ENCODE measurements around the gene CELF1. TPM values are rescaled to one million over a fixed set of nuclear protein-coding genes. Genes with fewer than 3 reads are reported as not detected.

Gene CELF1
- total and polyA plus RNA-seq, 2 experiments from 2014 or later: 124 to 233 TPM

DNA sequence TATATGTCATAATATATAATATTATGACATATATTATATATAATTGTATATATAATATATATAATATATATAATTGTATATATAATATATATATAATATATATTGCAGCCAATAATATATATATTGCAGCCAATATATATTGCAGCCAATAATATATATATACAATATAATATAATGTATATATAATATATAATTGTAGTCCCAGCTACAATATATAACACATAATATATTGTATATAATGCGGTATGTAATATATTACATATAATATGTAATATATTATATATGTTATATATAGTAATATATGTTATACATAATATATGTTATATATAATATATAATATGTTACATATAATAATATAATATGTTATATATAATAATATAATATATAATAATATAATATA is 5.8 kb upstream of the CELF1 start:
- Histone ChIP-seq H4K20me1 (replicated peaks; ENCODE audit: insufficient read depth) (no peaks in the 10 kb centered on the region), H3K9me2 (ENCODE audit: insufficient read depth) (no peaks in the 10 kb centered on the region), H2AFZ (no peak overlapping the region), H3F3A (replicated peaks; ENCODE audit: low read depth) (0 out of 2 replicates have a peak, but pooled peaks cover 3% of the 10 kb centered on the region), H3K79me2 (replicated peaks; ENCODE audit: insufficient read depth) (no peaks in the 10 kb centered on the region), H3K4me3 (no peak overlapping the region), H3K27me3 (ENCODE audit: insufficient read depth) (no peaks in the 10 kb centered on the region), H3K4me2 (no peak overlapping the region), H3K36me3 (ENCODE audit: insufficient read depth) (no peaks in the 10 kb centered on the region), H3K27ac (ENCODE audit: low read depth) (no peak overlapping the region), H3K4me1 (ENCODE audit: insufficient read depth) (peaks cover 5% of the 10 kb centered on the region; the same call in 1 of the 2 replicates)
- Mint-ChIP-seq H3K36me3 (ENCODE audit: low read depth) (no peaks in the 10 kb centered on the region), H3K27me3 (ENCODE audit: insufficient read depth, low read depth, poor library complexity) (peaks cover 2% of the 10 kb centered on the region), H3K9me3 (no peaks in the 10 kb centered on the region), H3K27ac (no peak overlapping the region), H3K4me1 (peaks cover 8% of the 10 kb centered on the region), H3K4me3 (no peak overlapping the region)
- ATAC-seq (no peak), DNase-seq (ENCODE audit: low spot score) (no peak)
- no peak for TF ChIP-seq EZH2 (IDR thresholded peaks at IDR 0.05; ENCODE audit: low read depth, unreplicated experiment)
- no peak for TF ChIP-seq POLR2AphosphoS5 (IDR thresholded peaks at IDR 0.05; ENCODE audit: low read depth)
- TF ChIP-seq, protein P1, sequence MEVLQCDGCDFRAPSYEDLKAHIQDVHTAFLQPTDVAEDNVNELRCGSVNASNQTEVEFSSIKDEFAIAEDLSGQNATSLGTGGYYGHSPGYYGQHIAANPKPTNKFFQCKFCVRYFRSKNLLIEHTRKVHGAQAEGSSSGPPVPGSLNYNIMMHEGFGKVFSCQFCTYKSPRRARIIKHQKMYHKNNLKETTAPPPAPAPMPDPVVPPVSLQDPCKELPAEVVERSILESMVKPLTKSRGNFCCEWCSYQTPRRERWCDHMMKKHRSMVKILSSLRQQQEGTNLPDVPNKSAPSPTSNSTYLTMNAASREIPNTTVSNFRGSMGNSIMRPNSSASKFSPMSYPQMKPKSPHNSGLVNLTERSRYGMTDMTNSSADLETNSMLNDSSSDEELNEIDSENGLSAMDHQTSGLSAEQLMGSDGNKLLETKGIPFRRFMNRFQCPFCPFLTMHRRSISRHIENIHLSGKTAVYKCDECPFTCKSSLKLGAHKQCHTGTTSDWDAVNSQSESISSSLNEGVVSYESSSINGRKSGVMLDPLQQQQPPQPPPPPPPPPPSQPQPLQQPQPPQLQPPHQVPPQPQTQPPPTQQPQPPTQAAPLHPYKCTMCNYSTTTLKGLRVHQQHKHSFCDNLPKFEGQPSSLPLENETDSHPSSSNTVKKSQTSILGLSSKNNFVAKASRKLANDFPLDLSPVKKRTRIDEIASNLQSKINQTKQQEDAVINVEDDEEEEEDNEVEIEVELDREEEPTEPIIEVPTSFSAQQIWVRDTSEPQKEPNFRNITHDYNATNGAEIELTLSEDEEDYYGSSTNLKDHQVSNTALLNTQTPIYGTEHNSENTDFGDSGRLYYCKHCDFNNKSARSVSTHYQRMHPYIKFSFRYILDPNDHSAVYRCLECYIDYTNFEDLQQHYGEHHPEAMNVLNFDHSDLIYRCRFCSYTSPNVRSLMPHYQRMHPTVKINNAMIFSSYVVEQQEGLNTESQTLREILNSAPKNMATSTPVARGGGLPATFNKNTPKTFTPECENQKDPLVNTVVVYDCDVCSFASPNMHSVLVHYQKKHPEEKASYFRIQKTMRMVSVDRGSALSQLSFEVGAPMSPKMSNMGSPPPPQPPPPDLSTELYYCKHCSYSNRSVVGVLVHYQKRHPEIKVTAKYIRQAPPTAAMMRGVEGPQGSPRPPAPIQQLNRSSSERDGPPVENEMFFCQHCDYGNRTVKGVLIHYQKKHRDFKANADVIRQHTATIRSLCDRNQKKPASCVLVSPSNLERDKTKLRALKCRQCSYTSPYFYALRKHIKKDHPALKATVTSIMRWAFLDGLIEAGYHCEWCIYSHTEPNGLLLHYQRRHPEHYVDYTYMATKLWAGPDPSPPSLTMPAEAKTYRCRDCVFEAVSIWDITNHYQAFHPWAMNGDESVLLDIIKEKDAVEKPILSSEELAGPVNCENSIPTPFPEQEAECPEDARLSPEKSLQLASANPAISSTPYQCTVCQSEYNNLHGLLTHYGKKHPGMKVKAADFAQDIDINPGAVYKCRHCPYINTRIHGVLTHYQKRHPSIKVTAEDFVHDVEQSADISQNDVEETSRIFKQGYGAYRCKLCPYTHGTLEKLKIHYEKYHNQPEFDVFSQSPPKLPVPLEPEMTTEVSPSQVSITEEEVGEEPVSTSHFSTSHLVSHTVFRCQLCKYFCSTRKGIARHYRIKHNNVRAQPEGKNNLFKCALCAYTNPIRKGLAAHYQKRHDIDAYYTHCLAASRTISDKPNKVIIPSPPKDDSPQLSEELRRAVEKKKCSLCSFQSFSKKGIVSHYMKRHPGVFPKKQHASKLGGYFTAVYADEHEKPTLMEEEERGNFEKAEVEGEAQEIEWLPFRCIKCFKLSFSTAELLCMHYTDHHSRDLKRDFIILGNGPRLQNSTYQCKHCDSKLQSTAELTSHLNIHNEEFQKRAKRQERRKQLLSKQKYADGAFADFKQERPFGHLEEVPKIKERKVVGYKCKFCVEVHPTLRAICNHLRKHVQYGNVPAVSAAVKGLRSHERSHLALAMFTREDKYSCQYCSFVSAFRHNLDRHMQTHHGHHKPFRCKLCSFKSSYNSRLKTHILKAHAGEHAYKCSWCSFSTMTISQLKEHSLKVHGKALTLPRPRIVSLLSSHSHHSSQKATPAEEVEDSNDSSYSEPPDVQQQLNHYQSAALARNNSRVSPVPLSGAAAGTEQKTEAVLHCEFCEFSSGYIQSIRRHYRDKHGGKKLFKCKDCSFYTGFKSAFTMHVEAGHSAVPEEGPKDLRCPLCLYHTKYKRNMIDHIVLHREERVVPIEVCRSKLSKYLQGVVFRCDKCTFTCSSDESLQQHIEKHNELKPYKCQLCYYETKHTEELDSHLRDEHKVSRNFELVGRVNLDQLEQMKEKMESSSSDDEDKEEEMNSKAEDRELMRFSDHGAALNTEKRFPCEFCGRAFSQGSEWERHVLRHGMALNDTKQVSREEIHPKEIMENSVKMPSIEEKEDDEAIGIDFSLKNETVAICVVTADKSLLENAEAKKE (CRISPR knock-in tag; IDR thresholded peaks at IDR 0.05): no peak
- no peak for TF ChIP-seq ETS1 (IDR thresholded peaks at IDR 0.05)
- TF ChIP-seq, protein P2, sequence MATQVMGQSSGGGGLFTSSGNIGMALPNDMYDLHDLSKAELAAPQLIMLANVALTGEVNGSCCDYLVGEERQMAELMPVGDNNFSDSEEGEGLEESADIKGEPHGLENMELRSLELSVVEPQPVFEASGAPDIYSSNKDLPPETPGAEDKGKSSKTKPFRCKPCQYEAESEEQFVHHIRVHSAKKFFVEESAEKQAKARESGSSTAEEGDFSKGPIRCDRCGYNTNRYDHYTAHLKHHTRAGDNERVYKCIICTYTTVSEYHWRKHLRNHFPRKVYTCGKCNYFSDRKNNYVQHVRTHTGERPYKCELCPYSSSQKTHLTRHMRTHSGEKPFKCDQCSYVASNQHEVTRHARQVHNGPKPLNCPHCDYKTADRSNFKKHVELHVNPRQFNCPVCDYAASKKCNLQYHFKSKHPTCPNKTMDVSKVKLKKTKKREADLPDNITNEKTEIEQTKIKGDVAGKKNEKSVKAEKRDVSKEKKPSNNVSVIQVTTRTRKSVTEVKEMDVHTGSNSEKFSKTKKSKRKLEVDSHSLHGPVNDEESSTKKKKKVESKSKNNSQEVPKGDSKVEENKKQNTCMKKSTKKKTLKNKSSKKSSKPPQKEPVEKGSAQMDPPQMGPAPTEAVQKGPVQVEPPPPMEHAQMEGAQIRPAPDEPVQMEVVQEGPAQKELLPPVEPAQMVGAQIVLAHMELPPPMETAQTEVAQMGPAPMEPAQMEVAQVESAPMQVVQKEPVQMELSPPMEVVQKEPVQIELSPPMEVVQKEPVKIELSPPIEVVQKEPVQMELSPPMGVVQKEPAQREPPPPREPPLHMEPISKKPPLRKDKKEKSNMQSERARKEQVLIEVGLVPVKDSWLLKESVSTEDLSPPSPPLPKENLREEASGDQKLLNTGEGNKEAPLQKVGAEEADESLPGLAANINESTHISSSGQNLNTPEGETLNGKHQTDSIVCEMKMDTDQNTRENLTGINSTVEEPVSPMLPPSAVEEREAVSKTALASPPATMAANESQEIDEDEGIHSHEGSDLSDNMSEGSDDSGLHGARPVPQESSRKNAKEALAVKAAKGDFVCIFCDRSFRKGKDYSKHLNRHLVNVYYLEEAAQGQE (IDR thresholded peaks at IDR 0.05; ENCODE audit: unreplicated experiment): no peak
- TF ChIP-seq, protein P3, sequence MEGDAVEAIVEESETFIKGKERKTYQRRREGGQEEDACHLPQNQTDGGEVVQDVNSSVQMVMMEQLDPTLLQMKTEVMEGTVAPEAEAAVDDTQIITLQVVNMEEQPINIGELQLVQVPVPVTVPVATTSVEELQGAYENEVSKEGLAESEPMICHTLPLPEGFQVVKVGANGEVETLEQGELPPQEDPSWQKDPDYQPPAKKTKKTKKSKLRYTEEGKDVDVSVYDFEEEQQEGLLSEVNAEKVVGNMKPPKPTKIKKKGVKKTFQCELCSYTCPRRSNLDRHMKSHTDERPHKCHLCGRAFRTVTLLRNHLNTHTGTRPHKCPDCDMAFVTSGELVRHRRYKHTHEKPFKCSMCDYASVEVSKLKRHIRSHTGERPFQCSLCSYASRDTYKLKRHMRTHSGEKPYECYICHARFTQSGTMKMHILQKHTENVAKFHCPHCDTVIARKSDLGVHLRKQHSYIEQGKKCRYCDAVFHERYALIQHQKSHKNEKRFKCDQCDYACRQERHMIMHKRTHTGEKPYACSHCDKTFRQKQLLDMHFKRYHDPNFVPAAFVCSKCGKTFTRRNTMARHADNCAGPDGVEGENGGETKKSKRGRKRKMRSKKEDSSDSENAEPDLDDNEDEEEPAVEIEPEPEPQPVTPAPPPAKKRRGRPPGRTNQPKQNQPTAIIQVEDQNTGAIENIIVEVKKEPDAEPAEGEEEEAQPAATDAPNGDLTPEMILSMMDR (conservative IDR thresholded peaks at IDR 0.05; ENCODE audit: low read depth in 2 of 2): no peak
- TF ChIP-seq JUNB (IDR thresholded peaks at IDR 0.05; ENCODE audit: unreplicated experiment): no peak
- TF ChIP-seq ZNF114 (CRISPR knock-in tag; IDR thresholded peaks at IDR 0.05): no peak
- TF ChIP-seq CREB1 (CRISPR knock-in tag; IDR thresholded peaks at IDR 0.05; ENCODE audit: low read depth): no peak
- TF ChIP-seq ZNF331 (CRISPR knock-in tag; IDR thresholded peaks at IDR 0.05; ENCODE audit: low read depth): no peak
- TF ChIP-seq NANOG (IDR thresholded peaks at IDR 0.05; ENCODE audit: borderline replicate concordance): no peak
- no peak for TF ChIP-seq STAT1 (IDR thresholded peaks at IDR 0.05; ENCODE audit: unreplicated experiment)
- TF ChIP-seq EZH2phosphoT487 (IDR thresholded peaks at IDR 0.05; ENCODE audit: unreplicated experiment): no peak

Measured in GM23338 (cell line).